A673 (cell line): ENCODE measurements around the gene TSHZ2.

Source experiments
- EZH2 ChIP-seq: fragments of 200-600 bp; sonication (generic); IDR thresholded peaks from 2 replicates; pipeline ENCODE4 v1.6.1; 2017; ENCODE audit warnings: borderline replicate concordance, low read depth, mild to moderate bottlenecking, mixed read lengths, antibody characterized with exemption, low read length; ENCODE audit not compliant: poor library complexity, severe bottlenecking
- TF ChIP-seq, protein P1 (sequence below): fragments of 300-800, 200-600 bp; sonication (generic); conservative IDR thresholded peaks from 2 replicates; pipeline ENCODE4 v1.5.1; 2017; ENCODE audit warnings: low read depth, mild to moderate bottlenecking, antibody characterized with exemption, low read length, moderate library complexity, mixed read lengths

DNA sequence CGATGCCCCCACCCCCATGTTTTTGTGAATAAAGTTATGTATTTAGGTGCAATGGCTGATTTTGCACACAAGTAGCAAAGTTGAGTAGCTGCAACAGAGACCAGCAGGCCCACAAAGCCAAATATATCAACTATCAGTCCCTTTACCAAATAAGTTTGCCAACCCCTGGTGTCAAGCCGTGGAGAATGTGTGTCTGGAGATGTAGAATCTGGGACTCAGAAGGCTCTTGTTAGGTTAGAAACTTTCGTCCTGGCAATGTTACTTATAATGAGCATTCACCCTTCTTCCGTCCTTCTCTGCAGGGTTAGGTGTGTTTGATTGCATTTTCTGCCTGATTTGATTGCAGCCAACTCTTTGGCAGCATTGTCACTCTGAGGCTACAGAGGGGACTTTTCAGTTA is 563.7 kb downstream of the TSHZ2 start:
- TF ChIP-seq, protein P1, sequence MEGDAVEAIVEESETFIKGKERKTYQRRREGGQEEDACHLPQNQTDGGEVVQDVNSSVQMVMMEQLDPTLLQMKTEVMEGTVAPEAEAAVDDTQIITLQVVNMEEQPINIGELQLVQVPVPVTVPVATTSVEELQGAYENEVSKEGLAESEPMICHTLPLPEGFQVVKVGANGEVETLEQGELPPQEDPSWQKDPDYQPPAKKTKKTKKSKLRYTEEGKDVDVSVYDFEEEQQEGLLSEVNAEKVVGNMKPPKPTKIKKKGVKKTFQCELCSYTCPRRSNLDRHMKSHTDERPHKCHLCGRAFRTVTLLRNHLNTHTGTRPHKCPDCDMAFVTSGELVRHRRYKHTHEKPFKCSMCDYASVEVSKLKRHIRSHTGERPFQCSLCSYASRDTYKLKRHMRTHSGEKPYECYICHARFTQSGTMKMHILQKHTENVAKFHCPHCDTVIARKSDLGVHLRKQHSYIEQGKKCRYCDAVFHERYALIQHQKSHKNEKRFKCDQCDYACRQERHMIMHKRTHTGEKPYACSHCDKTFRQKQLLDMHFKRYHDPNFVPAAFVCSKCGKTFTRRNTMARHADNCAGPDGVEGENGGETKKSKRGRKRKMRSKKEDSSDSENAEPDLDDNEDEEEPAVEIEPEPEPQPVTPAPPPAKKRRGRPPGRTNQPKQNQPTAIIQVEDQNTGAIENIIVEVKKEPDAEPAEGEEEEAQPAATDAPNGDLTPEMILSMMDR: no peak
- no peak for TF ChIP-seq EZH2
